Keratinocyte (primary cell): ENCODE measurements around the gene KIFC3. TPM values are rescaled to one million over a fixed set of nuclear protein-coding genes. Genes with fewer than 3 reads are reported as not detected.

Experiments used
- DNase-seq: peaks from one replicate; pipeline ENCODE4 v3.0.0-alpha.2; 2011; ENCODE audit warnings: low read depth, missing footprints, low spot score
- FAIRE-seq: peaks from 2 replicates; lab custom pipeline; 2011; peaks lifted over from hg19 to GRCh38; lab: Jason Lieb, UNC
- H2AFZ ChIP-seq: 2 replicates; pipeline ENCODE4 v1.6.0; 2012; ENCODE audit warnings: low read length, control low read depth, inconsistent platforms; ENCODE audit not compliant: control insufficient read depth
- H3K27ac ChIP-seq: 2 replicates; pipeline ENCODE4 v1.5.1; 2011; ENCODE audit warnings: low read length; ENCODE audit not compliant: control insufficient read depth, insufficient read depth
- H3K27me3 ChIP-seq: 3 replicates; pipeline ENCODE4 v1.6.0; 2011; ENCODE audit warnings: low read length; ENCODE audit not compliant: control insufficient read depth, insufficient read depth; ENCODE audit errors: extremely low read depth
- H3K36me3 ChIP-seq, 2 experiments: 2 replicates in 1 of 2; 3 replicates in 1 of 2; pipeline ENCODE4 v1.5.1; 2011; ENCODE audit warnings: low read length in 2 of 2, mild to moderate bottlenecking in 1 of 2; ENCODE audit not compliant: control insufficient read depth in 2 of 2, insufficient read depth in 2 of 2; ENCODE audit errors: extremely low read depth in 1 of 2
- H3K4me1 ChIP-seq: 3 replicates; pipeline ENCODE4 v1.5.1; 2011; ENCODE audit warnings: low read length; ENCODE audit not compliant: control insufficient read depth, insufficient read depth; ENCODE audit errors: extremely low read depth
- H3K4me2 ChIP-seq: 3 replicates; pipeline ENCODE4 v1.6.0; 2011; ENCODE audit warnings: low read depth, low read length; ENCODE audit not compliant: control insufficient read depth, insufficient read depth; ENCODE audit errors: extremely low read depth
- H3K4me3 ChIP-seq, 3 experiments: fragments of 200-600 bp in 1 of 3; sonication (generic) in 1 of 3; 2 replicates in 2 of 3; 3 replicates in 1 of 3; pipeline ENCODE4 v1.5.1; 2011 to 2016; ENCODE audit warnings: low read length in 3 of 3, mild to moderate bottlenecking in 3 of 3, control low read depth in 2 of 3, inconsistent platforms in 1 of 3, low read depth in 1 of 3, mixed read lengths in 1 of 3, mixed run types in 1 of 3, moderate library complexity in 1 of 3; ENCODE audit not compliant: control insufficient read depth in 2 of 3, insufficient read depth in 2 of 3; ENCODE audit errors: extremely low read depth in 1 of 3
- H3K79me2 ChIP-seq: 2 replicates; pipeline ENCODE4 v1.6.0; 2012; ENCODE audit warnings: low read length; ENCODE audit not compliant: control insufficient read depth, insufficient read depth
- H3K9ac ChIP-seq: 3 replicates; pipeline ENCODE4 v1.6.0; 2011; ENCODE audit warnings: low read length; ENCODE audit not compliant: control insufficient read depth, insufficient read depth; ENCODE audit errors: extremely low read depth
- H3K9me1 ChIP-seq: 3 replicates; pipeline ENCODE4 v1.6.0; 2011; ENCODE audit warnings: low read length; ENCODE audit not compliant: control insufficient read depth, insufficient read depth; ENCODE audit errors: extremely low read depth
- H3K9me3 ChIP-seq: 2 replicates; pipeline ENCODE4 v1.5.1; 2012; ENCODE audit warnings: low read depth, low read length; ENCODE audit not compliant: control insufficient read depth
- H4K20me1 ChIP-seq: 3 replicates; pipeline ENCODE4 v1.6.0; 2011; ENCODE audit warnings: low read length; ENCODE audit not compliant: control insufficient read depth, insufficient read depth; ENCODE audit errors: extremely low read depth
- CTCF ChIP-seq, 3 experiments: IDR thresholded peaks in 1 of 3; conservative IDR thresholded peaks in 1 of 3; optimal IDR thresholded peaks in 1 of 3; 2 replicates in 2 of 3; 3 replicates in 1 of 3; pipeline versions ENCODE3 to v1.5.1; 2011; ENCODE audit warnings: low read length in 3 of 3, mild to moderate bottlenecking in 3 of 3, moderate library complexity in 2 of 3, control low read depth in 1 of 3, inconsistent platforms in 1 of 3; ENCODE audit not compliant: insufficient read depth in 2 of 3; ENCODE audit errors: extremely low read depth in 1 of 3
- EZH2 ChIP-seq: IDR thresholded peaks from one replicate; pipeline ENCODE4 v1.6.1; 2012; ENCODE audit warnings: inconsistent platforms, mild to moderate bottlenecking, low read length, moderate library complexity
- dilution Hi-C: fragments of 300-500 bp; cut with MboI; formaldehyde crosslinking; loops from one replicate; pipeline ENCODE4 v1.7.0; 2020; ENCODE audit warnings: low sequenced_read_pairs; ENCODE audit not compliant: extremely low pct_ligation_motif_present
- polyA plus RNA-seq, 5 experiments: library from polyadenylated mRNA; depleted of rRNA in 3 of 5; stranded (reverse) in 3 of 5; stranded (forward) in 1 of 5; unstranded in 1 of 5; fragments of >200 nt; gene quantifications; 1 replicate in 1 of 5; 2 replicates in 3 of 5; 3 replicates in 1 of 5; pipeline versions ENCODE4 v1.2.1 to v1.2.3, GENCODE V29; 2011 to 2012; ENCODE audit warnings: missing spikeins in 2 of 5, low read depth in 1 of 5, low replicate concordance in 1 of 5

KIFC3 gene
- polyA plus RNA-seq, 1 donor (not counting 4 experiments of a cell fraction or from before 2014, with no cell fraction given): 22.7 TPM

- no peak for TF ChIP-seq CTCF (optimal IDR thresholded peaks at IDR 0.05 in 1 of 3, IDR thresholded peaks at IDR 0.05 in 1 of 3, conservative IDR thresholded peaks at IDR 0.05 in 1 of 3; ENCODE audit: extremely low read depth in 1 of 3, insufficient read depth in 2 of 3, low read length in 3 of 3)
- no peak for TF ChIP-seq EZH2
- DNase-seq: no peak
- Histone ChIP-seq H3K27me3 (no peaks in the 10 kb centered on the region), H3K9ac (no peak overlapping the region), H3K9me3 (no peaks in the 10 kb centered on the region), H2AFZ (no peak overlapping the region), H3K9me1 (no peaks in the 10 kb centered on the region), H3K4me2 (no peak overlapping the region), H4K20me1 (peaks cover 3% of the 10 kb centered on the region), H3K4me1 (peaks cover 13% of the 10 kb centered on the region), H3K79me2 (no peaks in the 10 kb centered on the region), H3K27ac (no peak overlapping the region), H3K4me3 (no peak overlapping the region), H3K36me3 (peaks cover 20 to 31% of the 10 kb centered on the region in 2 experiments)
- dilution Hi-C loops: no loop called here
- no peak for FAIRE-seq
Observed at GRCh38 chr16:57759131-57759530, 43.2 kb downstream of the KIFC3 start.

DNA sequence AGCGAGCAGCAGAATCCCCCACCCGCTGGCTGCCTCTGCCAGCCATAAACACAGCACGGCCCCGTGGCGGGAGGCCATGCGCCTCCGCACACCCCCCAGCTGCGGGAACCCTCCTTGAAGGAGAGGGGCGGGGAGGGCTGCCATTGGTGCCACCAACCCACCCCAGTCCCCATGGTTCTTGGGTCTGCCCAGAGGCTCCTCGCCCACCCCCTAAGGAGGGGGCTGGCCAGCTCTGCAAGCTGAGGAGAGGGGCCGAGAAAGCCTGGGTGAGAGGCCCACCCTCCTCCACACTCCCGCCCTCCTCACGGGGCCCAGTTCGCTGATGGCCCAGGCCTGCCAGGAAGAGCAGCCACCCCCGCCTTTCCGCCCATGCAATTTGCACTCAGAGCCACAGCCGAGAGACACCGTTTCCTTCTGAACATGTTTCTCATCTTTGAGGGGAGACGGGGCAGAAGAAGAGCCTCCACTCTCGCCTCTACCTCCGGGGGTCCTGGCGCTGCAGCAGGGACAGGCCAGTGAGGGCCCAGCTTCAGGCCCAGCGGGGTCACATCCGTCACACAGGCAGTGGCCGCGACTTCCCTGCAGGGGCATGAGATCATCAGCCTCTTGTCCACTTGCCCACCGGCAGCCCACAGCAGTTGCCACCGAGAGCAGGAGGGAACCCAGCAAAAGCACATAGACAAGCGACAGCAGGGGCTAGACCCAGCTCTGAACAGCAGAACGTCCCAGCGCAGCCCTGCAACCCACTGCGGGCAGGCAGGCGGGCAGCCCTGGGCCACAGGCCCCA lies 43.8 kb downstream of the KIFC3 start:
- H3K9me1 ChIP-seq: no peaks in the 10 kb centered on the region
- no peak overlapping the region for H3K27ac ChIP-seq
- no peaks in the 10 kb centered on the region for H3K79me2 ChIP-seq
- H3K4me3 ChIP-seq: no peak overlapping the region
- dilution Hi-C loops: no loop called here
- no peak overlapping the region for H3K9ac ChIP-seq
- H2AFZ ChIP-seq: no peak overlapping the region
- no peak for FAIRE-seq
- peaks cover 3% of the 10 kb centered on the region for H4K20me1 ChIP-seq
- no peaks in the 10 kb centered on the region for H3K9me3 ChIP-seq
- no peak overlapping the region for H3K4me2 ChIP-seq
- peaks cover 11% of the 10 kb centered on the region for H3K4me1 ChIP-seq
- peaks cover 21 to 31% of the 10 kb centered on the region in 2 experiments for H3K36me3 ChIP-seq
- TF ChIP-seq EZH2: no peak
- TF ChIP-seq CTCF (optimal IDR thresholded peaks at IDR 0.05 in 1 of 3, IDR thresholded peaks at IDR 0.05 in 1 of 3, conservative IDR thresholded peaks at IDR 0.05 in 1 of 3; ENCODE audit: extremely low read depth in 1 of 3, insufficient read depth in 2 of 3, low read length in 3 of 3): no peak
- no peak for DNase-seq
- no peaks in the 10 kb centered on the region for H3K27me3 ChIP-seq
